ENCODE results near the gene GCKR.

Gene GCKR

DNA sequence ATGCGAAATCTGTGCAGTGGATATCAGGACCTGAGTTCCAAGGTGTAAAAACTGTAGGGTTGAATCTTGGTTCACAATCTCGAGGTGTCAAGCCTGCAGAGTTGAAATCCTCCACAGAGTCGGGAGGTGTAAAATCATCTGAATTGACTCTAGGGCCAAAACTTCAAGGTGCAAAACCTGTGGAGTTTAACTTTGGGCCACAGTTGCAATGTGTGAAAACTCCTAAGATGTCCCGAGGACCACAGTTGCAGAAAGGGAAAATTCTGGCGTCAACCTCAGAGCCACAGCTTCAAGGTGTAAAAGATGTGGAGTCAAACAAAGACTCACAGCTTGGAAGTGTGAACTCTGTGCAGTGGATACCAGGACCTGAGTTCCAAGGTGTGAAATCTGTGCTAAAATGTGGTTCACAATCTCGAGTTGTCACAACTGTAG is 76.4 kb downstream of the GCKR start:
- DNase-seq: no peak

All from NCI-H2171 (cell line).